ENCODE results near the gene DCAF15.

The DCAF15 gene

DNA sequence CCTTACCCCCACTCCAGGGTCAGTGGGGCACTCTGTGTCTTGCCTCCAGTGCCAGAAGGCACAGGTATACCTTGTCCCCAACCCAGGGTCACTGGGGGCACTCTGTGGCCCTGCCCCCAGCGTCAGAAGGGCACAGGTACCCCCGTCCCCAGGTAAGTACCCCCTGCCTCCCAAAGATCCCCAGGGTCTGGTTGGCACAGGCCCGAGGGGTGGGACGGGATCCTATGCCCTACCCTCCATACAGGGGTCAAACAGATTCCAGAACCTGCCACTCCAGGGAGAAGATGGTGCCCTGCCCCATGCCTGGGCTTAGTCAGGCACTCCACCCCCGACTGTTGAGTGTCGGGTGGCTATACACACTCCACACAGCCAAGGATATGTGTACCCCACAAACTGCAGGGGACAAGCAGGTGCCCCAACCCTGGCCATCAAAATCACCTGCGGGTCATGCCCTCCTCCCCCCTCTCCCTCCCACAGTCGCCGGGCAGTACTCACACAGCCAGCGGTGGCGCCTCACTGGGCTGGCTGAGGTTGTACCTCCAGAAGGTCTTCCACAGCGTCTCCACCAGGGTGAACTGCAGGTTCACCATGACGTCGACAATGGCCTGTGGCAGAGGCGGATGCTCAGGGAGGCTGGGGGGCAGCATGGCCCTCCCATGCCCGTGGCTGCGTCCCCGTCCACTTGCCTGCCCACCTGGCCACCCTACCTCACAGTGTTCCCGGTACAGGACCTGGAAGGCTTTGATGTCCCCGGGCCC, 13.8 kb downstream of the DCAF15 start:
- TF ChIP-seq YY1 (IDR thresholded peaks at IDR 0.05; ENCODE audit: low read depth): no peak

DNA sequence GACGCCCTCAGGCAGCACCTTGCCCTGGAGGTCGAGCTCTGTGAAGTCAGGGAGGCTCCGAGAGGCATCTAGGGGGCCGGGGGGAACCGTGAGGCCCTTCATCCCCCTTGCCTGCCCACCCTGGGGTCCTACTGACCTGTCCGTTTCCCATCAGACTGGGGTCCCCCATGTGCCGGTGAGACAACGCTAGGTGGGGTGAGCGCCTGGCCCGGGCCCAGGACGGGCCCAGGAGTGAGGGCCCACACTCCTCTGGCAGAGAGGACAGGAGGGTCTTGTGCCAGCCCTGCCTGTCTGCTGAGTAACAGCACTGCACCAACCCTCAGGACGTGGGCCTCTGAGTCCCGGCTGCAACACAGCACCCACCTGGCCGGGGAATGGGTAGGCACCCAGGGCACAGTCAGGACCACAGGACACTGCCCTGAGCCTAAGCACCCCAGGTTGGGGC, 14.4 kb downstream of the DCAF15 start:
- TF ChIP-seq TAF1 (IDR thresholded peaks at IDR 0.05; ENCODE audit: low read depth): no peak
- TF ChIP-seq YY1 (IDR thresholded peaks at IDR 0.05; ENCODE audit: low read depth): no peak
- no peak for TF ChIP-seq ZBTB7A (IDR thresholded peaks at IDR 0.05; ENCODE audit: low read depth)
- no peak for TF ChIP-seq EP300 (IDR thresholded peaks at IDR 0.05; ENCODE audit: borderline replicate concordance)
- TF ChIP-seq TCF12 (IDR thresholded peaks at IDR 0.05; ENCODE audit: low read depth): no peak
- TF ChIP-seq, protein P1, sequence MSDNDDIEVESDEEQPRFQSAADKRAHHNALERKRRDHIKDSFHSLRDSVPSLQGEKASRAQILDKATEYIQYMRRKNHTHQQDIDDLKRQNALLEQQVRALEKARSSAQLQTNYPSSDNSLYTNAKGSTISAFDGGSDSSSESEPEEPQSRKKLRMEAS (IDR thresholded peaks at IDR 0.05): no peak
- TF ChIP-seq RAD21 (IDR thresholded peaks at IDR 0.05; ENCODE audit: low read depth): no peak
- no peak for TF ChIP-seq TEAD4 (IDR thresholded peaks at IDR 0.05)
- no peak for TF ChIP-seq CREB1 (IDR thresholded peaks at IDR 0.05; ENCODE audit: low read depth)
- no peak for TF ChIP-seq EGR1 (IDR thresholded peaks at IDR 0.05)
- TF ChIP-seq, protein P2, sequence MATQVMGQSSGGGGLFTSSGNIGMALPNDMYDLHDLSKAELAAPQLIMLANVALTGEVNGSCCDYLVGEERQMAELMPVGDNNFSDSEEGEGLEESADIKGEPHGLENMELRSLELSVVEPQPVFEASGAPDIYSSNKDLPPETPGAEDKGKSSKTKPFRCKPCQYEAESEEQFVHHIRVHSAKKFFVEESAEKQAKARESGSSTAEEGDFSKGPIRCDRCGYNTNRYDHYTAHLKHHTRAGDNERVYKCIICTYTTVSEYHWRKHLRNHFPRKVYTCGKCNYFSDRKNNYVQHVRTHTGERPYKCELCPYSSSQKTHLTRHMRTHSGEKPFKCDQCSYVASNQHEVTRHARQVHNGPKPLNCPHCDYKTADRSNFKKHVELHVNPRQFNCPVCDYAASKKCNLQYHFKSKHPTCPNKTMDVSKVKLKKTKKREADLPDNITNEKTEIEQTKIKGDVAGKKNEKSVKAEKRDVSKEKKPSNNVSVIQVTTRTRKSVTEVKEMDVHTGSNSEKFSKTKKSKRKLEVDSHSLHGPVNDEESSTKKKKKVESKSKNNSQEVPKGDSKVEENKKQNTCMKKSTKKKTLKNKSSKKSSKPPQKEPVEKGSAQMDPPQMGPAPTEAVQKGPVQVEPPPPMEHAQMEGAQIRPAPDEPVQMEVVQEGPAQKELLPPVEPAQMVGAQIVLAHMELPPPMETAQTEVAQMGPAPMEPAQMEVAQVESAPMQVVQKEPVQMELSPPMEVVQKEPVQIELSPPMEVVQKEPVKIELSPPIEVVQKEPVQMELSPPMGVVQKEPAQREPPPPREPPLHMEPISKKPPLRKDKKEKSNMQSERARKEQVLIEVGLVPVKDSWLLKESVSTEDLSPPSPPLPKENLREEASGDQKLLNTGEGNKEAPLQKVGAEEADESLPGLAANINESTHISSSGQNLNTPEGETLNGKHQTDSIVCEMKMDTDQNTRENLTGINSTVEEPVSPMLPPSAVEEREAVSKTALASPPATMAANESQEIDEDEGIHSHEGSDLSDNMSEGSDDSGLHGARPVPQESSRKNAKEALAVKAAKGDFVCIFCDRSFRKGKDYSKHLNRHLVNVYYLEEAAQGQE (IDR thresholded peaks at IDR 0.05; ENCODE audit: low read depth): no peak
- TF ChIP-seq NFIC (IDR thresholded peaks at IDR 0.05): no peak
- no peak for TF ChIP-seq FOXM1 (IDR thresholded peaks at IDR 0.05; ENCODE audit: borderline replicate concordance, low read depth)

DNA sequence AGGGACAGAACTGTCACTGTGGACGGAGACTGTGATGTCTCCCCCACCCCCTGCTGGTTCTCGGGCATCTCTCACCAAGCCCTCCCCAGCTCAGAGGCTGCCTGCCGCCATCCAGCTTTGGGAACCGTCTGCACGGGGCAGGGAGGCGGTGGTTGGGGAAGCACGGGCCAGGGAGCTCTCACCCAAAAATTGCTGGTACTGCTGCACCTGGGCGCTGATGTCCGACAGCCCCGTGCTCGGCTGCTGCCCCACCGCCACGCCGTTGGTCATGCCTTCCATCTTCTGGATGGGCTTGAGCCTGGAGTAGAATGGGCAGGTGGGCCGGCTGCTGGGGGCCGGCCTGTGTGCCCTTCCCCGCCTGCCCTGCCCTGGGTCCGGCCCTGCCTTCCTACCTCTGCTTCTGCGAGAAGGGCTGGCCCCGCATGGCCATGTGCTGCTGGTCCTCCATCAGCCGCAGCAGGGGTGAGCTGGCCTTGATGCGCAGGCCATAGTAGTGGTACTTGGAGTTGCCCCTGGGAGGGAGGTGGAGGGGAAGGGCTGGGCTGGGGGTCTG, 16.1 kb downstream of the DCAF15 start:
- no peak for TF ChIP-seq CEBPB (IDR thresholded peaks at IDR 0.05)
- no peak for TF ChIP-seq EGR1 (IDR thresholded peaks at IDR 0.05)
- TF ChIP-seq CREB1 (IDR thresholded peaks at IDR 0.05; ENCODE audit: low read depth): no peak
- no peak for TF ChIP-seq NFIC (IDR thresholded peaks at IDR 0.05)
- TF ChIP-seq, protein P2 (IDR thresholded peaks at IDR 0.05; ENCODE audit: low read depth): no peak
- no peak for TF ChIP-seq ZBTB7A (IDR thresholded peaks at IDR 0.05; ENCODE audit: low read depth)
- TF ChIP-seq YY1 (IDR thresholded peaks at IDR 0.05; ENCODE audit: low read depth): no peak
- TF ChIP-seq, protein P3, sequence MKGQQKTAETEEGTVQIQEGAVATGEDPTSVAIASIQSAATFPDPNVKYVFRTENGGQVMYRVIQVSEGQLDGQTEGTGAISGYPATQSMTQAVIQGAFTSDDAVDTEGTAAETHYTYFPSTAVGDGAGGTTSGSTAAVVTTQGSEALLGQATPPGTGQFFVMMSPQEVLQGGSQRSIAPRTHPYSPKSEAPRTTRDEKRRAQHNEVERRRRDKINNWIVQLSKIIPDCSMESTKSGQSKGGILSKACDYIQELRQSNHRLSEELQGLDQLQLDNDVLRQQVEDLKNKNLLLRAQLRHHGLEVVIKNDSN (IDR thresholded peaks at IDR 0.05): no peak

DNA sequence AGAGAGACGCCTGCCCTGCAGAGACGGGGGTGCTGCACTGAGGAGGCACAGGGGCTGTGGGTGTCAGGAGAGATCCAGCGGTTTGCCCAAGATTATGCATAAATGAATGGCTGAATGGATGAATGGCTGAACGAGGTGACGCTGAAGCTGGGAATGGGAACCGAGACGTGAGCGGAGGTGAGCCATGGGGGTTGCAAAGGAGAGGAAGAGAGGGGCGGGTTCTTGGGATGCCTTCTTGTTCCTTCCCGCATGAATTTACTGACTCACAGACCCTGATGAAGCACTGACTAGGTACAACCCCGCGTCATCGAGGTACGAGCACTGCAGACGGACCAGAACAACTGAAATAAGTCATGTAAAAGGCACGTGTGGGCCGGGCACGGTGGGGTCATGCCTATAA, 16.7 kb downstream of the DCAF15 start:
- TF ChIP-seq TCF12 (IDR thresholded peaks at IDR 0.05; ENCODE audit: low read depth) (no peak), TEAD4 (IDR thresholded peaks at IDR 0.05) (no peak), CREB1 (IDR thresholded peaks at IDR 0.05; ENCODE audit: low read depth) (no peak), TAF1 (IDR thresholded peaks at IDR 0.05; ENCODE audit: low read depth) (no peak), ZBTB7A (IDR thresholded peaks at IDR 0.05; ENCODE audit: low read depth) (no peak), YY1 (IDR thresholded peaks at IDR 0.05; ENCODE audit: low read depth) (no peak), EP300 (IDR thresholded peaks at IDR 0.05; ENCODE audit: borderline replicate concordance) (no peak), EGR1 (IDR thresholded peaks at IDR 0.05) (no peak), RAD21 (IDR thresholded peaks at IDR 0.05; ENCODE audit: low read depth) (no peak), NFIC (IDR thresholded peaks at IDR 0.05) (no peak), FOXM1 (IDR thresholded peaks at IDR 0.05; ENCODE audit: borderline replicate concordance, low read depth) (no peak), CEBPB (IDR thresholded peaks at IDR 0.05) (no peak)
- TF ChIP-seq, protein P2 (IDR thresholded peaks at IDR 0.05; ENCODE audit: low read depth): no peak
- TF ChIP-seq, protein P3 (IDR thresholded peaks at IDR 0.05): no peak
- TF ChIP-seq, protein P1 (IDR thresholded peaks at IDR 0.05): no peak
